ENCODE measurements around the gene LRSAM1. TPM values are rescaled to one million over a fixed set of nuclear protein-coding genes. Genes with fewer than 3 reads are reported as not detected.

Gene LRSAM1
- total and polyA plus RNA-seq, 9 of the 15 experiments (the other 6 are each of a cell fraction or from before 2014, with no cell fraction given): 0.07 to 16.2 (median 4.7) TPM

DNA sequence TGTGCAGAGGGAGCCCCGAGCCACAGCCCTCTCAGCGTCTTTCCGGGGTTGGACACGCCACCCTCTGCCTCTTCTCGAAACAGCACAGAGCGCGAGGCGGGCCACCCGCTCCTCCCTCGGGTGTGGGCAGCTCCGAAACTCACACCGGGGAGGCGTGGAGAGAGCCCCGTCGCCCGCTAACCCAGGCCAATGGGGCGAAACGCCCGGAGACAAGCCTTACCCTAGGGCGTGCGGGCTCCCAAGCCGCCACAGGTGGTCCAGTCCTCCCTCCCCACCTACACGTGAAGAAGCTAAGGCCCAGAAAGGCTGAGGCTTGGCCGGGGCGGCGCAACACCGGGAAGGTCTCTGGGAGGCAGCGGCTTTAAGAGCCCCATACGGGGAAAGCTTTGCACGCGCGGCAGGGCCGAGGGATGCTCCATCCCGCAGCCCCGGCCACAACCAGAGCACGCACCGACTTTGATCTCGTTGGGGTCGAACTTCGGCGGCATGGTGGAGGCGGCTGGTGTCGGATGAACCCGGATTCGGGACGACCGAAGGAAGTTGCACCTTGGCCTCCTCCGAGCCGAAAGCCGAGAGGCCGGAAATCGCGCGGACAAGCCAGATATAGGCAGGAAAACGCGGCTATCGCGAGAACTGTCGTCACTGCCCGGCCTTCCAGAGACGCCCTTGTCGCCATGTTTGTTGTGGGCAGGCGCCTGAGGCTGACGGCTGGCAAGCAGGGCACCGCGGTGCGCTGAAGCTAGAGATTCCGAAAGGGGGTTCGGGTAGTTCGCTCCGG is at the start of gene LRSAM1, which contains the start of gene RPL12 (continued):
- 0 out of 2 replicates have a peak, but pooled peaks have one; percentile 77 for TF ChIP-seq CHCHD3 (CRISPR knock-in tag; IDR thresholded peaks at IDR 0.05)
- no peak for TF ChIP-seq KLF13 (tag; IDR thresholded peaks at IDR 0.05; ENCODE audit: borderline replicate concordance, low read depth)
- TF ChIP-seq ATF1 (CRISPR knock-in tag; IDR thresholded peaks at IDR 0.05): peak; percentile 63; the same call in 1 of the 2 replicates
- peak; percentile 98 for TF ChIP-seq ATF1 (tag; IDR thresholded peaks at IDR 0.05)
- no peak for TF ChIP-seq MECOM (CRISPR knock-in tag; IDR thresholded peaks at IDR 0.05)
- TF ChIP-seq RNF2 (IDR thresholded peaks at IDR 0.05): peak; percentile 59; the same call in 1 of the 2 replicates
- TF ChIP-seq, protein P1, sequence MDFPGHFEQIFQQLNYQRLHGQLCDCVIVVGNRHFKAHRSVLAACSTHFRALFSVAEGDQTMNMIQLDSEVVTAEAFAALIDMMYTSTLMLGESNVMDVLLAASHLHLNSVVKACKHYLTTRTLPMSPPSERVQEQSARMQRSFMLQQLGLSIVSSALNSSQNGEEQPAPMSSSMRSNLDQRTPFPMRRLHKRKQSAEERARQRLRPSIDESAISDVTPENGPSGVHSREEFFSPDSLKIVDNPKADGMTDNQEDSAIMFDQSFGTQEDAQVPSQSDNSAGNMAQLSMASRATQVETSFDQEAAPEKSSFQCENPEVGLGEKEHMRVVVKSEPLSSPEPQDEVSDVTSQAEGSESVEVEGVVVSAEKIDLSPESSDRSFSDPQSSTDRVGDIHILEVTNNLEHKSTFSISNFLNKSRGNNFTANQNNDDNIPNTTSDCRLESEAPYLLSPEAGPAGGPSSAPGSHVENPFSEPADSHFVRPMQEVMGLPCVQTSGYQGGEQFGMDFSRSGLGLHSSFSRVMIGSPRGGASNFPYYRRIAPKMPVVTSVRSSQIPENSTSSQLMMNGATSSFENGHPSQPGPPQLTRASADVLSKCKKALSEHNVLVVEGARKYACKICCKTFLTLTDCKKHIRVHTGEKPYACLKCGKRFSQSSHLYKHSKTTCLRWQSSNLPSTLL (IDR thresholded peaks at IDR 0.05): no peak
- TF ChIP-seq, protein P2, sequence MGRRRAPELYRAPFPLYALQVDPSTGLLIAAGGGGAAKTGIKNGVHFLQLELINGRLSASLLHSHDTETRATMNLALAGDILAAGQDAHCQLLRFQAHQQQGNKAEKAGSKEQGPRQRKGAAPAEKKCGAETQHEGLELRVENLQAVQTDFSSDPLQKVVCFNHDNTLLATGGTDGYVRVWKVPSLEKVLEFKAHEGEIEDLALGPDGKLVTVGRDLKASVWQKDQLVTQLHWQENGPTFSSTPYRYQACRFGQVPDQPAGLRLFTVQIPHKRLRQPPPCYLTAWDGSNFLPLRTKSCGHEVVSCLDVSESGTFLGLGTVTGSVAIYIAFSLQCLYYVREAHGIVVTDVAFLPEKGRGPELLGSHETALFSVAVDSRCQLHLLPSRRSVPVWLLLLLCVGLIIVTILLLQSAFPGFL (CRISPR knock-in tag; IDR thresholded peaks at IDR 0.05): peak; percentile 87; the same call in 1 of the 2 replicates
- TF ChIP-seq, protein P3, sequence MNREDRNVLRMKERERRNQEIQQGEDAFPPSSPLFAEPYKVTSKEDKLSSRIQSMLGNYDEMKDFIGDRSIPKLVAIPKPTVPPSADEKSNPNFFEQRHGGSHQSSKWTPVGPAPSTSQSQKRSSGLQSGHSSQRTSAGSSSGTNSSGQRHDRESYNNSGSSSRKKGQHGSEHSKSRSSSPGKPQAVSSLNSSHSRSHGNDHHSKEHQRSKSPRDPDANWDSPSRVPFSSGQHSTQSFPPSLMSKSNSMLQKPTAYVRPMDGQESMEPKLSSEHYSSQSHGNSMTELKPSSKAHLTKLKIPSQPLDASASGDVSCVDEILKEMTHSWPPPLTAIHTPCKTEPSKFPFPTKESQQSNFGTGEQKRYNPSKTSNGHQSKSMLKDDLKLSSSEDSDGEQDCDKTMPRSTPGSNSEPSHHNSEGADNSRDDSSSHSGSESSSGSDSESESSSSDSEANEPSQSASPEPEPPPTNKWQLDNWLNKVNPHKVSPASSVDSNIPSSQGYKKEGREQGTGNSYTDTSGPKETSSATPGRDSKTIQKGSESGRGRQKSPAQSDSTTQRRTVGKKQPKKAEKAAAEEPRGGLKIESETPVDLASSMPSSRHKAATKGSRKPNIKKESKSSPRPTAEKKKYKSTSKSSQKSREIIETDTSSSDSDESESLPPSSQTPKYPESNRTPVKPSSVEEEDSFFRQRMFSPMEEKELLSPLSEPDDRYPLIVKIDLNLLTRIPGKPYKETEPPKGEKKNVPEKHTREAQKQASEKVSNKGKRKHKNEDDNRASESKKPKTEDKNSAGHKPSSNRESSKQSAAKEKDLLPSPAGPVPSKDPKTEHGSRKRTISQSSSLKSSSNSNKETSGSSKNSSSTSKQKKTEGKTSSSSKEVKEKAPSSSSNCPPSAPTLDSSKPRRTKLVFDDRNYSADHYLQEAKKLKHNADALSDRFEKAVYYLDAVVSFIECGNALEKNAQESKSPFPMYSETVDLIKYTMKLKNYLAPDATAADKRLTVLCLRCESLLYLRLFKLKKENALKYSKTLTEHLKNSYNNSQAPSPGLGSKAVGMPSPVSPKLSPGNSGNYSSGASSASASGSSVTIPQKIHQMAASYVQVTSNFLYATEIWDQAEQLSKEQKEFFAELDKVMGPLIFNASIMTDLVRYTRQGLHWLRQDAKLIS (CRISPR knock-in tag; IDR thresholded peaks at IDR 0.05): peak; percentile 99
- peak; percentile 82 for TF ChIP-seq ZNF263 (CRISPR knock-in tag; IDR thresholded peaks at IDR 0.05; ENCODE audit: borderline replicate concordance)
- TF ChIP-seq ZNF586 (CRISPR knock-in tag; conservative IDR thresholded peaks at IDR 0.05): no peak
- no peak for TF ChIP-seq ZNF699 (CRISPR knock-in tag; IDR thresholded peaks at IDR 0.05; ENCODE audit: insufficient replicate concordance)
- TF ChIP-seq, protein P4, sequence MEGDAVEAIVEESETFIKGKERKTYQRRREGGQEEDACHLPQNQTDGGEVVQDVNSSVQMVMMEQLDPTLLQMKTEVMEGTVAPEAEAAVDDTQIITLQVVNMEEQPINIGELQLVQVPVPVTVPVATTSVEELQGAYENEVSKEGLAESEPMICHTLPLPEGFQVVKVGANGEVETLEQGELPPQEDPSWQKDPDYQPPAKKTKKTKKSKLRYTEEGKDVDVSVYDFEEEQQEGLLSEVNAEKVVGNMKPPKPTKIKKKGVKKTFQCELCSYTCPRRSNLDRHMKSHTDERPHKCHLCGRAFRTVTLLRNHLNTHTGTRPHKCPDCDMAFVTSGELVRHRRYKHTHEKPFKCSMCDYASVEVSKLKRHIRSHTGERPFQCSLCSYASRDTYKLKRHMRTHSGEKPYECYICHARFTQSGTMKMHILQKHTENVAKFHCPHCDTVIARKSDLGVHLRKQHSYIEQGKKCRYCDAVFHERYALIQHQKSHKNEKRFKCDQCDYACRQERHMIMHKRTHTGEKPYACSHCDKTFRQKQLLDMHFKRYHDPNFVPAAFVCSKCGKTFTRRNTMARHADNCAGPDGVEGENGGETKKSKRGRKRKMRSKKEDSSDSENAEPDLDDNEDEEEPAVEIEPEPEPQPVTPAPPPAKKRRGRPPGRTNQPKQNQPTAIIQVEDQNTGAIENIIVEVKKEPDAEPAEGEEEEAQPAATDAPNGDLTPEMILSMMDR (IDR thresholded peaks at IDR 0.05 in 2 of 3, conservative IDR thresholded peaks at IDR 0.05 in 1 of 3; ENCODE audit: insufficient read depth in 2 of 3, low read depth in 1 of 3, low read length in 3 of 3): peak in 1 of 3 experiments; percentile 29; a peak in 1 of 6 replicates
- TF ChIP-seq SOX6 (IDR thresholded peaks at IDR 0.05): peak; percentile 52
- TF ChIP-seq MBD2 (IDR thresholded peaks at IDR 0.05; ENCODE audit: borderline replicate concordance, low read depth): peak; percentile 91
- peak; percentile 97 for TF ChIP-seq MYC (IDR thresholded peaks at IDR 0.05; ENCODE audit: low read depth, low read length)
- peak; percentile 97 for TF ChIP-seq MYC (CRISPR knock-in tag; IDR thresholded peaks at IDR 0.05; ENCODE audit: borderline replicate concordance, low read depth)
- TF ChIP-seq OTX1 (CRISPR knock-in tag; IDR thresholded peaks at IDR 0.05): peak; percentile 72; the same call in 1 of the 2 replicates

Measured in K562 (cell line).